Kidney glomerular epithelial cell (primary cell): ENCODE data around the gene IGSF21.
A peak's percentile ranks its signal among the peaks of the same experiment; 100 is the strongest.

Experiments used
- DNase-seq: peaks from one replicate; lab custom pipeline; 2025; lab: John Stamatoyannopoulos, UW

IGSF21 gene

DNA sequence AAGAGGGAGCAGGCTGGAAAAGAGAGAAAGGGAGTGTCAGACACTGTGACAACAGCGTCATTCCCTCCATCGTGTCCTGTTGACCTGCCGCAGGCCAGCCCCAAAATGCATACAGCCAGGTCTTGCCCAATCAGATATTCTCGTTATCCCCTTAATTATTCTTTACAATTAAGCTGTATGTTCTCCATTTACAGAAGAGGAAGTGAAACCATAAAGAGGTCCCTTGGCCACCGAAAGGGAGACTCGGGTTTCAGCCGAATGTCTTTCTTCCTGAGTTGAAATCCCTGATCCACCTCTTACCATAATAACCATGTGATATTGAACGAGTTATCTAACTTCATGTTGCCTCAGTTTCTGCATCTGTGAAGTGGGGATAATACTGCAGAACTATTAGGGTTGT is 70.5 kb downstream of the IGSF21 start:
- DNase-seq = no peak

DNA sequence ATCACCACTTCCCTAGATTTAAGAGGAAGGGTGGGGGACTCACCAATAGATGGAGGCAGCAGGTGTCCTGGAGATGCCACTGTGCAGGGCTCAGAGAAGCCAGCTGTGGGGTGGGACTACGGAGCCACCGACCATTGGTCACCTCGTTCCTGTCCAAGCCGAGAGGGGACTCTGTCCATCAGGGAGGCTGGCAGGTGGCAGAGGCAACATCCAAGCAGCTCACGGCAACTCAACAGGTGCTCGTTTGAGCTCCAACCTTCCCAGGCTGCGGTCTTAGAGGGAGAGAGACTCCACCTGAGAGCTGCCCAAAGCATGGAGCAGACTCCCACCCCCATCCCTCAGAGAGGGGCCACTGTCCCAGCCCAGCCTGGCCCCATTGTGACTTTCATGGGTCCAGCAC is 71.4 kb downstream of the IGSF21 start:
- no peak for DNase-seq

DNA sequence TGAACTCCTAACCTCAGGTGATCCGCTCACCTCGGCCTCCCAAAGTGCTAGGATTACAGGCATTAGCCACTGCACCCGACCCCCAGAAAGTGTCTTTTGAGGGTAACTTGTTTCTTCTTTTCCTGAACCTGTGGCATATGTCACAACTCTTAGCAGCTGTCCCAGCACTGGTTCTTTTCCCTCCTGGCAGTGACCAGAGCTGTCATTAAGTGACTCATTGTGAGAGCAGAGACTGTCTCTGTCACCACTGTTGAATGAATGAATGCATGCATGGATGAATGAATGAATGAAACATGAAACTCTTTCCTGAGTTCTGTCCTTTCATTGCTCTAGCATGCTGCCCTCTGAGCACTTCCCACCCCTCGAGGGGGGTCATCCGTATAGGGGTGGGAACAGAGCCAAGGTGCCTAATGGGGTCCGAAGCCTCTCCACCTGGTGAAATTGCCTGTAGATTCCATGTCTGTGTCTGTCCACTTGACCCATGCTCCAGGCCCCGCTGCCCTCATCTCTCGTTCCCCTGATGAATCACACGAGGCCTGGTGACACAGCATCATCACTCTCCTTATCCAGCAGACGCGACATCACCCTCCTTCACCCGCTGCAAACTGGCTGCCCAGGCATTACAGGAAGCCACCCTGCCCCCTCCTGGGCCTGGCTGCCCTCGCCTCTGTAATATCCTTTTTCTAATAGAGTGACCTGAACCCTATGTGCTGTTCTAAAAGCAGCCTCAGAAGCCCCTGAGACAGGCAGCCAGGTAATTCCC is 75.0 kb downstream of the IGSF21 start:
- peak; percentile 41 for DNase-seq

DNA sequence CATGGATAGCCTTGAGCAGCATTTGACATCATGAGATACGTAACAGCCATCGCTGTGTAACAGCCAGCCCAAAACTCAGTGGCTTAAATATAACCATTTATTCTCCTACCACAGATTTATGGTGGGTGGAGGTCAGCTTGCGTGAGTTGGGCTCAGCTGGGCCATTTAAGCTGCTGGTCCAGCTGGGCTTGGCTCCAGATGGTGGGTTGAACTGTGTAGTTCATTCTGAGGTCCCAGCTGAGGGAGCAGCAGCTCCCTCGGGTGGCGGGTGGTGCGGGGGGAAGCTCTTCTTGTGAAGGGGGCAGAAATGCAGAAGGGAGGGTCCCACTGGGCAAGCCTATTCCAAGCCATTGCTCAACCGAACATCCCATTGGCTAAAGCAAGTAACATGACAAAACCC is 75.9 kb downstream of the IGSF21 start:
- no peak for DNase-seq

DNA sequence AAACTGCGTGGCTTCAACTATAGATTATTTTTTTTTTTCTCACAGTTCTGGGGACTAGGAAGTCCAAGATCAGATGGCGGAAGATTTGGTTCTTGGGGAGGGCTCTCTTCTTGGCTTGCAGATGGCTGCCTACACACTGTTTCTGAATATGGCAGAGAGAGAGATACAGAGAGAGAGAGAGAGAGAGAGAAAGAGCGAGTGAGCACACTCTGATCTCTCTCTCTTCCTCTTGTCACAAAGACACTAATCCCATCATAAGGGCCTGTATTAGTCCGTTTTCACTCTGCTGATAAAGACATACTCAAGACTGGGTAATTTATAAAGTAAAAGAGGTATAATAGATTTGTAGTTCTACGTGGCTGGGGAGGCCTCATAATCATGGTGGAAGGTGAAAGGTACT is 79.5 kb downstream of the IGSF21 start:
- DNase-seq = no peak

DNA sequence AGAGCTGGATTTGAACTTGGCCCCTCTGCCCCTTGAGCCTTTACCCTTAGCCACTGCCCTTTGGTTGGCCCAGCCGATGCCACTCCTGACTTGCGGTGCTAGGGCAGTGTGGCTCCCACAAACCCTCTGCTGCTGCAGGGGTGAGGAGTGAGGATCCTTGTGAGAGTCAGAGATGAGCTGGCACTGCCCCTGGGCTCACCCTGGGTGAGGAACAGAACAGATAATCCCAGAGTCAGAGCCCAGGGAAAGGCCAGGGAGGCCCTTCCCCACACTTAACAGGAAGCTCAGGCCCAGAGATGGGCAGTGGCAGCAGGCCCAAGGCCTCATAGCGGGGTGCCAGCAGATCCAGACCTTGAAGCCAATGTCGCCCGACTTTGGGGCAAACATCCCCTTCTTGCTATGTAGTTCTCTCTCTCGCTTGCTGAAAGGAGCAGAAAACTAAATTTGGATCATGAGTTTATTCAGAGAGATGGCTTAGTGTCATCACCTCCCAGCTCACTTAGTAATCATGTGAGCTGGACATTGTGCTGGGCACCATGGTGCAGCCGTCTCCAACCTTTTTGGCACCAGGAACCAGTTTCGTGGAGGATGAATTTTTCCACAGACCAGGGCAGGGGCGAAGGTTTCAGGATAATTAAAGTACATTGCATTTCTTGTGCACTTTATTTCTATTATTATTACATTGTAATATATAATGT is 81.4 kb downstream of the IGSF21 start:
- no peak for DNase-seq

DNA sequence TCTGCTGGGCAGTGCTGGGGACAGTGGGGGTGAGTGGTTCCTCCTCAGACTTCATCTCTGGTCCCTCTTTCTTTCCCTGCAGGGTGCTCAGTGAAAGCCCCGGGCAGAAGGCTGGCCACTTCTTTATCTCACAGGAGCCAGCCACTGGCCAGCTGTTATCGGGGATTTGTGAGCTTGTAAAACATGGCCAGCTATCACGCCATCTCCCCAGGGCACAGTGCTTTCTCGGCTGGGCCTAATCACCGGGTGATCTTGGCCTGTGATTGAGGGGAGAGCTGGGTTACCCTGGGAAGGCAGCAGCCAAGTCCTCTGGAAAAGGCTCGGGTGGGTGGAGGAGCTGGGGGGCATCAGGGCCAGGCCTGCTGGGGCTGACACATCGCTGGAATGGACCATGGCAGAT is 83.0 kb downstream of the IGSF21 start:
- no peak for DNase-seq

DNA sequence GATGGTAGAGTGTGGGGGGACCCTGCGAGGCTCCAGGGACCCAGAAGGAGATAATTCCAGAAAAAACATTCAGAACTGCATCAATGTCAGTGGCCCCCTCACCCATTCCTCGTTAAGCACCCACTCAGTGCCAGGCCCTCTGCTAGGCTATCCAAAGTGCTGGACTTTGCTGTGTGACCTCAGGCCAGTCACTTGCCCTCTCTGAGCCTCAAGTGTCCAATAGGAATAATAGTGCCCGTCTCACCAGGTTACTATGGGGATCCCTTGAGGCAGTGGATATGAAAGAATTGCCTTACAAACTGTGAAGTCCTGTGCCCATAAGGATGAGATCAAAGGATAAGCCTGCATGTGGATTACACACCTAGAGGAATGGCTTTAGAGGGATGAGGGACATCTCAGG is 83.4 kb downstream of the IGSF21 start:
- DNase-seq = no peak

DNA sequence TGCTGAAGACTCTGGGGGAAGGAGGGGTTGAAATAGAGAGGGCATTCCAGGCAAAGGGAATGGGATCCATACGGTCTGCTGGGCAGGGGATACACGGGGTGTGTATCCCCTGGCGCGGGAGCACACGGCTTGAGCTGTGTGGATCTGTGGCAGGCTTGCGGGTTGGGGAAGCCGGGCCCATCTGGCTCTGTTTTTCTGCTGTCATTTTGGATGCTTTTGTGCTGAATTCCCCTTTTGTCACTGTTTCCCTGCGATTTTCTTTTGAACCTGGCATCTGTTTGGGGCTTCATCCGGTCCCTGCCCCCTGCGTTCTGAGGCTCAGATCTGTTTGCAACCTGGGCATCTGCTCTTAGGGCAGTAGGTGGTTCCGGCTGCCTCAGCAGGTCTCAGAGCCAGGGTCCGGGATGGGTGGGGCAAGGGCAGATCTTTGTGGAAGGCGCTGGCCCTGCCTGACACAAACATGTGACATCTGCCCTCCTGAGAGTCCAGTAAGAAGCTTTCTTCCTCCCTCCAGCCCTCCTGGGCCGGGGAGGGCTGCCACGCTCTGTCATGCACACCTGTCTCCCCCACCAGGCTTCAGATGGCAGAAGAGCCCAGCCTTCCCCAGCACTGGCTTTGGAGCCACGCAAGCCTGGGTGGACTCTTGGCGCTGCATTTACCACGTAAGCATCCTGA is 84.0 kb downstream of the IGSF21 start:
- DNase-seq = no peak

DNA sequence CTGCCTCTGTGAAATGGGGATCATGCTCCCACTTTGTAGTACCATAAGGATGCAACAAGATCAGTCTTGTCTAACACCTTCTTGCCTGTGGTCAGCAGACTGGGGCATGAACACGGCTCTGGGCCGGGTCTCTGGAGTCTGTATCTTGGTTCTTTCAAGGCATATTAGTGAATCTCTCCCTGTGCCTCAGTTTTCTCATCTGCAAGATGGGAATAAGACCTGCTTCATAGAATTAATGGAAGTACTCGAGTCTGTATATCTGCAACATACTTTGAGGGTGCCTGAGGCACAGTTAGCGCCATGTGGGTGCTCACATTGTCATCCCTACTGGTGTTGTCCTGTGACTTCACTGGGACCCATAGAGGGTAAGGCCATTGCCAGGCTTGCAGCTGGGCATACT is 84.6 kb downstream of the IGSF21 start:
- DNase-seq = no peak

DNA sequence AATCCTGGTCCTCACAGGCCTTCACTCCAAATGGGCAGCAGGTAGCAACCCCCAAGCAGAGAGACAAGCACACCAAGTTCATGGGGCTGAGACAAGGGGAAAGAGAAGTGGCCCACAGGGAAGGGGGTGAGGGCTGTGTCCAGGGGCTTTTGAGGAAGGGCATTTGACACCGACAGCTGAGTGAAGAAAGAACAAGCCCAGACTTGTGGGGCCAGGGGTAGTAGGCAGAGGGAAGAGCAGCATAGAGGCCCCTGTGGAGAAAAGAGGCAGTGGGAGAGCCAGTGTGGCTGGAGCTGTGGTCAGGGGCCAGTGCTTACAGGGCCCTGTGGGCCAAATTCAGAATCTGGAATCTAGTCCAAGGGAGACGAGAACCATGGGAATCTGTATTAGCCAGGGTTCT is 85.4 kb downstream of the IGSF21 start:
- DNase-seq = no peak

DNA sequence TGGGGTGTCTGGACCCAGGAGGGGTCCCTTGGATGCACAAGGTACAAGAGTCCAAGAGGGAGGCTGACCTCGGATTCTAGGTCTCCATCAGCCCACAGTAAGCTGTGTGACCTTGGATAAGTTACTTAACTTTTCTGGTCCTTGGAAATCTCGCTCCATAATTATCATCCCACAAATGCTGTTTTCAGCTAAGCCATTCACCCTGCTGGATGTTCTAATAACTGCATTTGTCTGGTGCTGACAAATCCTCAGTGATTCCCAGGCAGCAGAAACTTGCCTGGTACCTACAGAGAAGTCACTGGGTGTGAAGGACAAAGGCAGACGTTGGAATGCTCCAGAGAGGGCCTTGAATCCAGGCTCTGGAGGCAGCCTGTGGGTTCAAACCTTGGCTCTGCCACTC is 89.7 kb downstream of the IGSF21 start:
- DNase-seq = no peak

DNA sequence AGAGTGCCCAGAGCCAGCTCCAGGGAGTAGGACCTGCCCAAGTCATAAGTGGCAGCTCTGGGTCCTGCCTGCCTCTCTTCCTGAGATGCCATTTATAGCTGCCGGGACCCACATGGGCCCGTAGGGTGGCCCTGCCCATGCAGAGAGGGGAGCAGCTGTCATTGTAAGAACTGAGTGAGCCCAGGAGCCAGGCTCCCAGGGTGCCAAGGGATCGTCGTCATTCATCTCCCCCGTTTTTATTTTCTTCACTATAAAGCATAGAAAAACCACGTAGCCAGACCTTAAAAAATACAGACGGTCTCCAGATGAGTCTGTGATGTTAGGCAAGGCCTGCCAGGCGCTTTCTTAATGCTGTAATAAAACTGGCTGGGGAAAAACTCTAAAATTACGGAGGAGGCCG is 90.7 kb downstream of the IGSF21 start:
- DNase-seq = no peak

DNA sequence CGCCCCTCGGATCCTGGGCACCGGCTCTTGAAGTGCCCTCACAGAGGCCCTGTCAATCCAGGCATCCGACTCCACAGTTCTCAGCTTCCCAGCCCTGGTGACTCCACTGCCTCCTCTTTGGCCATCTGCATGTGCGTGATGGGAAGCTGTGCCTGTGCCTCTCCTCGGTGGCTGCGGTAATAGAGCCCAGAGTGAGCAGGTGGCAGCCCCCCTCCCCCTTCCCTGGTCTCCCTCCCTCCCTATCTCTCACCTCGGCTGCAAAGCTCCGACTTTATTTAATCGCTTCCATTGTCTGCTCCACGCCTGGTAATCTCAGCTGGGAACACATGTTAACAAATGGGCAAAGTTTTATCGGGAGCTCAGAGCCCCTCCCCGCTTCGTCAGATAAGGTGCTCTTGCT is 91.9 kb downstream of the IGSF21 start:
- DNase-seq = no peak

DNA sequence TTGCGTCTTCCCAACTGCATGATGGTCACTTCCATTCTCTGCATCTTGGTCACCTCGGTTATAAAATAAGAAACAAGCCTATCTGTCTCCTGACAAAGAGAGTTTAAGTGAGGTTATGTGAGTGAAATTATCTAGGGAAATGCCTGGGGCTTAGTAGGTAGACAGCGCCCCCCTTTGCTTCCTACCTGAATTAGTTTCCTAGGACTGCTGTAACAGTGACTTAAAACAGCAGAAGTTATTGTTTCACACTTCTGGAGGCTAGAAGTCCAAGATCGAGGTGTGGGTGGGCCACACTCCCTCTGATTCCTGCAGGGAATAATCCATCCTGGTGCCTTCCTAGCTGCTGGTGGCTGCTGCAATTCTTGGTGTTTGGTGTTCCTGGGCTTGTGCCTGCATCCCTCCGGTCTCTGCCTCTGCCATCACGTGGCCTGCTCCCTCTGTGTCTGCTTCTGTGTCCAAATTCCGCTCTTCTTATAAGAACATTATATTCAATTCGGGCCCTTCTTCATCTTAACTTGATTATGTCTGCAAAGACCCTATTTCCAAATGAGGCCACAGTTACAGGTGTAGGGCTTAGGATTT is 92.6 kb downstream of the IGSF21 start:
- DNase-seq = no peak

DNA sequence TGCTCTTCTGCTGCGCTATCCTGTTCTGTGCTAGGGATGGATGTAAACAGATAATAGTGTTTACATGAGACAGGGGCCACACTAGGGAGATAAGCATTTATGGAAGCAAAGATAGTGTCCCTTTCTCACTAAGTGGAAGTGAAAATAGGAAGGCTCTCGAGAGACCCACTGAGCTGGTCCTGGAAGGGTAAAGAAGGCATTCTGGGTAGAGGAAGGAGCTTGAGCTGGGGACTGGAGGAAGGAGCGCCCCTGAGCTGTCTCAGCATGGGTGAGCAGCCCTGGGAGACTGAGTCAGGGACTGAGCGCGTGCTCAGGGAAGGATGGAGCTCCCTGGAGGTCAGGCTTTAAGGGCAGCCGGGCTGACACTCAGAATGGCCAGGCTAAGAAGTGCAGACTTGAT is 93.3 kb downstream of the IGSF21 start:
- no peak for DNase-seq

DNA sequence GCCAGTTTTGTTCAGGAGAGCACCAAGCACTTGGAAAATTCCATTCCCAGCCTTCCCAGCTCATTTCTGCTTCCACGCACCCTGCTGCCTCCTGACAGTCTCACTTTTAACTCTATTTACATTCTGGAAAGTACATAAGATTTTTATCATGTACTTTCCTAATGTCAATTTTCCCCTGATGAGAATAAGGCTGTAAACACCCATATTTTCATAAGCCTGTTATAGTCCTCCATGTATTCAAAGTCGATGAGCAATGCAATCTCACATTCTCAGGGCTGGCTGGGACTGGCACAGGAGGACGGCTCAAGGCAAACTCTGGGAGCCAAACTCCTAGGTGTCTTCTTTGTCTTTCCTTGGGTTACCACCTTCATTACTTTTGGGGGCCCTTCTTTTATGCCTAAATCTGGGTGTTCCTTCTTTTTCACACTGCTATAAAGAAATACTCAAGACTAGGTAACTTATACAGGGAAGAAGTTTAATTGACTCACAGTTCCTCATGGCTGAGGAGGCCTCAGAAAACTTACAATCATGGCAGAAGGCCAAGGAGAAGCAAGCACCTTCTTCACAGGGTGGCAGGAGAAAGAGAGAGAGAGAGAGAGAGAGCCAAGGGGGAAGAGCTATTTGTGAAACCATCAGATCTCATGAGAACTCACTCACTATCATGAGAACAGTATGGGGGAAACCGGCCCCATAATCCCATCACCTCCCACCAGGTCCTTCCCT is 94.6 kb downstream of the IGSF21 start:
- no peak for DNase-seq

DNA sequence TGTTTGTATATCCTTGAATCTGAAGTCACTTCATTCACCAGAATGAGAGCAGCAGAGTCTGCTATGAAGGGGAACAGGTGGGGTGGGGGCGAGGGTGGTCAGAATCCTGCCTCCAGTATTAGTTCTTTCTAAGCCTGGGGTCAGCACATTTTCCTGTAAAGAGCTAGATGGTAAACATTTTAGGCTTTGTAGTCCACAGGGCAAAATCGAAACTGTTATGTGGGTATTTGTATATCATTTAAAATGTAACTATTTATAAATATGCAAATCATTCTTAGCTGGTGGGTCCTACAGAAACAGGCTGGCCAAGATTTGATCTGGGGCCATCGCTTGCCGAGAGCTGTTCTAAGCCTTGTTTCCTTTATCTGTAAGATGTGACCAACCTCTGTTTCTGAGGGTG is 96.0 kb downstream of the IGSF21 start:
- no peak for DNase-seq

DNA sequence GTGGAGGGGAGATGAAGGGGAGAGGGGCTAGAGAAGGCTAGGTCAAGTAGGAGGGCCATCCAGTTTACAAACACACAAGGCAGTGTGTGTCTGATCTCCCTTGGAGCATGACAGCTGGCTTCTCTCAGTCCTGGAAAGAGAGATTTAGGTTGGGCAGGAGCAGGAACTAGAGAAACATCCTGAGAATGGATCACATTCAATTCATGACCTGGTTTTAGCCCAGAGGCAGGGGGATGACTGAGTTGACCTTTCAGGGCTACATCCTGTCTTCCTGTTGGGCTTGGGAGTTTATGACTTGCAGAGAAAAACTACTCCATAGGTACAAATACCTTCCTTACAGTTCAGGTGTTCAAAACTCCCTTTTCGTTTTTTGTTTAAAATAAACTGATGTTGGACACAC is 97.0 kb downstream of the IGSF21 start:
- DNase-seq = no peak

DNA sequence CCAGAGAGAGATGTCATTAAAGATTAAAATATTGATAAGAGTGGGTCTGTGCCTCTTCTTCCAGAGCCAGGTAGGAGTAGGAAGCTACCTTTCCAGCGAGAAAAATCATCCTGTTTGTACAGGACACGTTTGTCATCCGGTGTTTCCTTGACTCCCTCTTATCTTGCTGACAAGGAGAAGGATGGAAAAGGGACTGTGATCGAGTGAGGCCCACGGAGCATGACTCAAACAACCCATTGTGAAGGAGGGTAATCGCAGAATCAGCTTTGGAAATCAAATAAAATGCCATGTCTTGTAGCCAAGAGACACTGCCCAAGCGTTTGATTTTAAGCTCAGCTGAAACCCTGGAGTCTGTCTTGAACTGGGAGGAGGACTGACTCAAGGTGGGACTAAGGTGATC is 97.7 kb downstream of the IGSF21 start:
- DNase-seq = no peak

DNA sequence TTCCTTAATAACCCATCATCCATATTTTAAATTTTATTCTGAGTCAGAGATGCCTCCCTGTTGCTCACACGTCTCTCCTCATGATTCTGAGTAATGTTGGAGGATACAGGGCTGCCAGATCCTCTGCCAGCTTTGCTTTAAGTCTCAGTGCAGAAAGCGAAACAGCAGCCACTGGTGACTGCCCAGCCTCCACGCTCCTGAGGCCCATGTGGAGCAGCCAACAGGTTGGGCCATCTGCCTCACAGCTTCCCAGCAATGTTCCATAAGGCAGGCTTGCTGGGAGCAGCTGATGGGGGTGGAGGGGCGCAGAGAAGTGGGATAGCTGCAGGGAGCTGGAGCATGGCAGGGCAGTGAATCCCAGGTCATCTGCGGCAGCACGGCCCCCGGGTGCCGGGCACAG is 104.2 kb downstream of the IGSF21 start:
- no peak for DNase-seq

DNA sequence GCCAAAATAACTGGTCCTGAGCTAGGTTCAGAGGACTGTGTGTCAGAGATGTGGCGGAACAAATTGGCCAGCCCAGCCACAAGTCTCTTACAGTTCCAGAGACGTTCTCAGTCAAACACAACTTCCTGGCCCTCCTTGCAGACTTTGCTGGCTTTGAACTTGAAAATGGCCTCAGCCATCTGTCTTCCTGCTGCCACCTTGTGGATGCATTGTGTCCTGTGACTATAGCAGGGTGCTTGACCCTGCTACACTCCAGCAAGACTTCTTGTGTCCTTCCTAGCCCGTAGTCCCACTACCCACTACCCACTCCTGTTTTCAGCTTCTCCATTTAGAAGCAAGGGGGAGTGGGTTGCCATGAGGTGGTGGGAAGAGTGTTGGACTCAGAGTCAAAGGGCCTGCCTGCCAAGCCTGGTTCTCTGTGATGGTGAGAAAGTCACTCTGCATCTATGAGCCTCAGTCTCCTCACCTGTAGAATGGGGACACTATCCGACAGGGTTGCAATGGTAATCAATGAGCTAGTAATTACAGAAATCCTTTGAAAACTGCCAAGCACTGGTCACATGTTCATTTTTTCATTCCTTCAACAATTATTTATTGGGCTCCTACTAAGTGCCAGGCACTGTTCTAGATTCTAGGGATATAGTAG is 109.9 kb downstream of the IGSF21 start:
- no peak for DNase-seq
